ENCODE results near the gene TARBP1. TPM values are rescaled to one million over a fixed set of nuclear protein-coding genes. Genes with fewer than 3 reads are reported as not detected.
A peak's percentile ranks its signal among the peaks of the same experiment; 100 is the strongest.
"Not testable (repeated sequence)": the region's sequence is repeated elsewhere in the genome, so short reads cannot be mapped to it uniquely, and the experiment has no call there.

TARBP1 gene
- total RNA-seq, 1 experiment from 2014 or later = 23.6 TPM

DNA sequence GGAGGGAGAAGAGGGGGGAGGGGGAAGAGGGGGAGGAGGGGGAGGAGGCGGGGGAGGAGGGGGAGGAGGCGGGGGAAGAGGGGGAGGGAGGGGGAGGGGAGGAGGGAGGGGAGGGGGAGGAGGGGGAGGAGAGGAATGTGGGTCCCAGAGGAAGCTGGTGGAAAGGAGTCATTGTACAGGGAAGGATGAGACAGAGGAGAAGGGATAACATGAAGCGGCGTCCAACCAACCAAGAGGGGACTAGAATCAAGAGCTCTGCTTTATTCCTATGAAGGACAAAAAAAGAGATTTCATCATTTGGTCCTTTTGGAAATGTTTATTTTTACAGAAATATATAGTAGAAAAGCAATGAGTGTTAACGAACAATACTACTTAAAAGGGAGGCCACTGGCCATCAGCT is 81.2 kb downstream of the TARBP1 start:
- DNase-seq (ENCODE audit: low spot score) = no peak

DNA sequence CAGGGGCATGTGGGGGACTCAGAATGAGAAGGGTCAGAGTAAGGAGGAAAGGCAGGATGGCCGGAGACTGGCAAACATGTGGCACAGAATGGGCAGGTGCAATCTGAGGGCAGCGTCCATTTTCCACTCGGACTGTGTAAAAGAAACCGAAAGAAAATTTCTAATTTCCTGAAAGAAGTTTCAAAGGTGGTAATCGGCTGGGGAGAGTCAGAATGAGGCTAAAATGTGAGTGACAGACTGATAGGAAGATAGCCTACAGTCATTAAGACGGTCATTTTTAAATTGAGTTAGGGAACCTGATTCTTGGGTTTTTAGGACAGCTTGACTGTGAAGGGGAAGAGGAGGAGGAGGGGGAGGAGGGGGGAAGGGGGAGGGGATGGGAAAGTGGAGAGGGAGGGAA is 82.1 kb downstream of the TARBP1 start:
- no peak for DNase-seq (ENCODE audit: low spot score)

DNA sequence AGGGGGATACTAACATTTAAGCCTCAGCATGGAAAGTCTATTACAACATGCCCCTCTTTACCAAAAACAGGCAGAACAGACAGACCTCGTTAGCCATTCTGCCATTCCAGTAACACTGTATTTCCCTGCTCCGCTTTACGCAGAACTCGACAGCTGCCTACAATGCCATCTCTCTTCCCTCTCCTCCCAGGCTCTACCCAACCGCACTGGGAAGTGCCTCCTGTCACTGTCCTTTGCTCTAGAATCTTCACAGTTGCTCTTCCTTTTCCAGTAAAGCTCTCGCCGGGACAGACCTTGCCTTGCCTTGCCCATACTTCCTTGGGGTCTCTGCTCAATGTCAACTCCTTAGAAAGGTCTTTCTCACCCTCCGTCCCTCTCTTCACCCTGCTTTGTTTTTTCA is 82.9 kb downstream of the TARBP1 start:
- DNase-seq (ENCODE audit: low spot score) = no peak

DNA sequence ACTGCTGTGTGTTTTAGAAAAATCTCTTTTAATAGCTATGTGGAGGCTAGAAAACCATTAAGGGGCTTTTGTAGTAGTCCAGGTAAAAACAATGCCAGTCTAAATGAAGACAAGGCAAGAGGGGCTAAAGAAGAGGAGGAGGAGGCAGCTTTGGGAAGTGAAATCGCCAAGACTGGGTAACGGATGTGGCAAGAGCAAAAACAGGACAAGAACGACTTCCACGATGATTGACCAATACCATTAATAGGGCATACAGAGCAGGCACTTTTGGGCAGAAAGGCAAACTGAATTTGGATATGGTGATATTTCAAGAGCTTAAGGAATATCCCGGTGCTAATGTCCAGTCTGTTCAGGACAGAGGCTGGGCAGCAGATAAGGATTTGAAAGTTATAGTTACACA is 83.7 kb downstream of the TARBP1 start:
- DNase-seq (ENCODE audit: low spot score) = no peak

DNA sequence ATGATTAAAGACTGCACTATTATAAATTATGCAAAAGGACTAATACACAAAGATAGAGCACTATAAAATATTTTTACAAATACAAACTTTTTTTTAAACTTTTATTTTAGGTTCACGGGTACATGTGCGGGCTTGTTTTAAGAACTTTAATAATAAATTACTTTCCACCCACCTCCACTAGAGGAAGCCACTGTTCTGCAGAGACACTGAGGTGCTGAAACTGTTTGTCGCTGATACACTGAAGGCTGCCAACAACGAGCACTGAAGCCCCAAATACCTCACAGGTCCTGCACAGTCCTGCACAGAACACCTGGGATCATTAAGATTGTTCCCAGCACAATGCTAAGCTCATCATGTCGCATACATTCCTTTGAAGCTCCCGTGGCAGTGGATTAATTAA is 85.8 kb downstream of the TARBP1 start:
- DNase-seq (ENCODE audit: low spot score) = no peak

DNA sequence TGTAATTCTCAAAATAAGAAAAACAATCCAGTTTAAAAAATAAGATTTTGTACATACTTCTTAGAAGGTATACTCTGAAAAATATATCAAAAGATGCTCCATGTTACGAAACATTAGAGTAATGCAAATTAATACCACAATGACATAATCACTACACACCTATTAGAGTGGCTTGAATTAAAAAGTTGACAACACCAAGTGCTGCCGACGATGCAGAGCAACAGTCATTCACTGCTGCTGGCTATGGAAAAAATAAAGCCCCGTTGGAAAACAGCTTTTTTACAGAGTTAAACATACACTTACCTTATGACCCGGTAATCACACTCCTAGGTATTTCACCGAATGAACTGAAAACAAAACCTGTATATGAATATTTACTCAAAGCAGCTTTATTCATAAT is 90.9 kb downstream of the TARBP1 start:
- no peak for DNase-seq (ENCODE audit: low spot score)

DNA sequence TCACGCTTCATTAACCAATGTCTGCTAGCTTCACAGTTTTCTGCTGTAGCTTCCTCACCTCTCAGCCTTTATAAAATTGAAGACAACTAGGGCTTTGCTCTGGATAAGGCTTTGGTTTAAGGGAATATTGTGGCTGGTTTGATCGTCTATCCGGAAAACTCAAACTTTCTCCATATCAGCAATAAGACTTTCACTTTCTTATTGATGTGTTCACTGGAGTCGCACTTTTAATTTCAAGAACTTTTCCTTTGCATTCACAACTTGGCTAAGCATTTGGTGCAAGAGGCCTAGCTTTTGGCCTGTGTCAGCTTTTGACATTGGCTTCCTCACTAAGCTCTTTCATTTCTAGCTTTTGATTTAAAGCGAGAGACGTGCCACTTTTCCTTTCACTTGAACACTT is 92.9 kb downstream of the TARBP1 start:
- DNase-seq (ENCODE audit: low spot score) = no peak

DNA sequence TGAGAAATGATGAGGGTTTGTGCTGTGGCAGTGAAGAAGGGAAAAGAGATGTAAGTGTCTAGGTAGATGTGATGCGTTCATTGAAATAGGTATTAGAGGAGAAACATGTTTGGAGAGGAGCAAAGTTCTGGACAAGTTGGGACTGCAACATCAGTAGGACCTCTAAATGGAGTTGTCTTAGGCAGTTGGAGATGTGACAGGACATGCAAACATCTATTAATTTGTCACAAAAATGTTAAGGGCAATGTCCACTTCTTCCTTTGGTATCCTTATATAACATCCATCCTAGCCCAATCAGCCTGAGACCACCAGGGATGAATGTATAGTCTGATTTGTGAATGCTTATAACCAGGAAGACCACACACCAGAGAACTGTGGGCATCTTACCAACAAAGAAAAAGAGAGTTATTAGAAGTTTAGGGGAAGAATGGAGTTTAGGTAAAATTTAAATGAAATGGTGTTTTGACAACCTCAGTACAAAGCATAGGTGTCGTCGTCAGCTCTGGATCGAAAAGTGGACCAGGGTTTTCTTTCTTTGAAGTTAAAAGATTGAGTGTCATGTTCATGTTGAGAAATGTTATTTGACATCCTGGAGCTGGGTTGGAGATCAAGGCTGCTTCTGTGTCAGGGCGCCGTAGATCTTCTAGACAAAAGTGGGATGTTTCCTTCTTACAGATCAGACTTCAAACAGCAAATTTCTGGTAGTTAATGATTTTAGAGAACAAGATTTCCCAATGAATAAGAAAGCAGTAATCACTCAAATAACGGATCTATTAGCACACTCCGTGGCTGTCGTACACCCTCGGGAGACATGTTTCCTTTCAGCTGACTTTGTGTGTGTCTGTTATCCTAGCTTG is 97.1 kb downstream of the TARBP1 start:
- DNase-seq (ENCODE audit: low spot score) = no peak

DNA sequence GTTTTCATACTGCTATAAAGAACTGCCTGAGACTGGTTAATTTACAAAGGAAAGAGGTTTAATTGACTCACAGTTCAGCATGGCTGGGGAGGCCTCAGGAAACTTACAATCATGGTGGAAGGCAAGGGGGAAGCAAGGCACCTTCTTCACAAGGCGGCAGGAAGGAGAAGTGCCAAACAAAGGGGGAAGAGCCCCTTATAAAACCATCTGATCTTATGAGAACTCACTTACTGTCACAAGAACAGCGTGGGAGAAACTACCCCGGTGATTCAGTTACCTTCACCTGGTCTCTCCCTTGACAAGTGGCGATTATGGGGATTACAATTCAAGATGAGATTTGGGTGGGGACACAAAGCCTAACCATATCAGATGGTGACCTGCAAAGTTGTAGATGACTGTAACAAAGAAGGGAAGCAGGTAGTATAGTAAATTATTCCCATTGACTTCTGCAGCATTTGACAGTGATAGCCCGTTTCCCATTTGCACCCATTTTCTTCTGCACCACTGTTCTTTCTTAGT is 99.3 kb downstream of the TARBP1 start:
- not testable (repeated sequence) for DNase-seq (ENCODE audit: low spot score)

DNA sequence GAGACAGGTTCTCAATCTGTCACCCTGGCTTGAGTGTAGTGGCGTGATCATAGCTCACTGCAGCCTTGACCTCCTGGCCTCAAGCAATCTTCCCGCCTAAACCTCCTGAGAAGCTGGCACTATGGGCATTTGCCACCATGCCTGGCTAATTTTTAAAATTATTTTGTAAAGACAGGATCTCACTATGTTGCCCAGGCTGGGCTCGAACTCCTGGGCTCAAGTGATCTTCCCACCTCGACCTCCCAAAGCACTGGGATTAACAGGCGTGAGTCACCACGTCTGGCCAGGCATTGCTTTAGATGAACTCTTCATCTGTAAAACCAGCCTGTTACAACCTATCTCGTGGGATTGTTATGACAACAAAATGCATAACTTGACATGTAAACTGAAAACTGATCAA is 103.3 kb downstream of the TARBP1 start:
- no peak for DNase-seq (ENCODE audit: low spot score)

DNA sequence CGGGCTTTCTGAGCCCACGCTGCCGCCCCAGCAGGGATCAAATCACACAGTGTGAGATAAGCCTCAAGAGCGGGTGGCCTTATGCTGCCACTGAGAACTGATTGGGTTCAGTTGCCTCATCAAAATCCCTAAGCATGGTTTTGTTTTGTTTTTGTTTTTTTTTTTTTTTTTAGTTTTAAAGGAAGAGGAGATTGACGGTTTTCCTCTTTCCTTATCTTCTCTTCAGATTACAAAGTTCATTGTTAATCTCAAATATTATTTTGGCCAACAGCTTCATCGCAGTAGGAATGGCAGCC is 105.1 kb downstream of the TARBP1 start:
- DNase-seq (ENCODE audit: low spot score) = no peak

DNA sequence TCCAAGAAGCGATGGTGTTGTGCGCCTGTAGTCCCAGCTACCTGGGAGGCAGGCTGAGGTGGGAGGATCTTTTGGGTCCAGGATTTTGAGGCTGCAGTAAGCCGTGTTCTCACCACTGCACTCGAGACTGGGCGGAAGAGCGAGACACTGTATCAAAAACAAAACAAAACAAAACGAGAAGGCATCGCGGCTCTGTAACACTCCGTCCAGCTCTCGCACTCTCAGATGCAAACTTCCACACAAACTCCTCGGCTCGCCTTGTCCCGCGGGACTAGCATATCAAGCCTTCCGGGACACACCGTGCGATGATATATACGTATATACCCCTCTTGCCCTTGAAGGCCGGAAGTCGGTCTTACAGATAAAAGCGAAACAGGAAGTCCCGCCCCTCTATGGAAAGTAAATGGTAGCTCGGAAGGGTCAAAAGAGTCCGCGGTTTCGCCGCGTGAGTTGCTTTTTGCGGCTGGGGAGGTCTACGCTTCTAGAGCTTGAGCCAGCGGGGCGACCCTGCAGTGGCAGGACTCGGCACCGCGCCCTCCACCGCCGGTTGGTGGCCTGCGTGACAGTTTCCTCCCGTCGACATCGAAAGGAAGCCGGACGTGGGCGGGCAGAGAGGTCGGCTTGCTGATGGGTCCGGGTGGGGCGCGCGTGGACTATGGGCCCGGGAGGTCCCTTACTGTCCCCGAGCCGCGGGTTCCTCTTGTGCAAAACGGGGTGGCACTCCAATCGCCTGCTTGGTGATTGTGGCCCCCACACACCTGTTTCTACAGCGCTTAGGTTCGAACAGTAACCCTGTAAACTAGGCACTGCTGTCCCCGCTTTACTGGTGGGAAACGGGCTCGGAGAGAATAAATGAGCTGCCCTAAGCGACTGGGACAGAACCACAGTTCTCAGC is 105.7 kb downstream of the TARBP1 start, which contains the start of gene COA6:
Gene COA6, plus strand, starts transcription at position 393 of the 895 bp plus-strand sequence. Its CDS starts 11 bp downstream, at position 404.
- DNase-seq (ENCODE audit: low spot score) = peak; percentile 95

DNA sequence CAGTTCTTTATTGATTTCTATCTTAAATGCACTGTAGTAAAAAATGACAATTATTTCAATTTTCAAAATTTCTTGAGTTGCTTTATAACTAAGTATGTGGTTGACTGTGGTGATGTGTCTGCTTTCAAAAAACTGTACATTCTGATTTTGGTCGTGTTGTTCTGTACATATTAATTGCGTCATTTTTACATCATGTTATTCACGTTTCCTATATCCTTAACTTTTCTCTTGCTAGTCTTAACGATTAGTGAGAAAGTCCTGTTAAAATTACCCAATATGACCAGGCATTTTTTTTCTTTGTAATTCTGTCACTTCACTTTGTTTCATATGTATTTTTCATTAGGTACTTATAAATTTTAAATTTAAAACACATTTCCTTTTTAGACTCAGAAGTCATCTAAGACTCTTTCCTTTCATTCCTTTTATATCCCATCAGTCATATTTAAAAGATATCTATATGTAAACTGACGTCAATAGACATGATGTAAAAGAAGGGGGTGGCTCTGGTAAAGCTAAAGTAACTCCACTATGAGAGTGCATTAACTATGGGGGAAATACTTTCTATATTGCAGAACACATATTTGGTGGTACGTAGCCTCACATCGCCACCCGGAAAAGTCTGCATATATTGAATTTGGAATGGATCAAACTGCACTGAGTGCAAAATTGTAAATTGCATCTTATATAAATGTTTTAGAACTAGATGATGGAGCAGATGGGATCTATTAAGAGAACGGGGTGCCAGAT is 106.8 kb downstream of the TARBP1 start:
- DNase-seq (ENCODE audit: low spot score) = no peak

DNA sequence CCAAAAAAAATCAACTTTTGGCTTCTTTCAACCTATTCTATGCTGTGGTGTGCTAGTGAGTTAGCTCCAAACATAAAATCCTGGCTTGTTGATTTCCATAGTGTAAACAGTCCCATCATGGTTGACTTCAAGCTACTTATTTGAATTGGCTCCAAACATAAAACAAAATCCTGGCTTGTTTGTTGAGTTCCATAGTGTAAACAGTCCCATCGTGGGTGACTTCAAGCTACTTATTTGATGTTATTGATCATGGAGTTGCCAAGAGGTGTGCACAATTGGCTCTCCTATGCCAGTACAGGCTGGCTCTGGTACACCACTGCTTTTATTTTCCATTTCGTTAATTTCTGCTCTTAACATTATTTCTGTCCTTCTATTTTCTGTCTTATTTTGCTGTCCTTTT is 107.6 kb downstream of the TARBP1 start:
- DNase-seq (ENCODE audit: low spot score) = no peak

DNA sequence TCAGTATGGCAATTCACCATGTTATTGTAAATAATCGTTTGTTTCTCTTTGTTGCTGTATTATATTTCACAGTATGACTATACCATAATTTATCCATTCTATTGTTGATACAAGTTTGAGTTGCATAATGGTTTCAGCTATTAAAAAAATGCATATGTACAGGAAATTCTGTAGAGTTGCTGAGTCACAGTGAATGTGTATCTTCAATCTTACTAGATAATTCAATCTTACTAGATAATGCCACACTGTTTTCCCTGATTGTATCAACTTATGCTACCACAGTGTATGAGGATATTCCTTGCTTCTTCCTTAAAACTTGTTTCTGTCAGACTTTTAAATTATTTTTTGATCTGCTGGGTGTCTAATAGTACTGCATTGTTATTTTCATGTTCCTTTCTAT is 109.2 kb downstream of the TARBP1 start:
- no peak for DNase-seq (ENCODE audit: low spot score)

DNA sequence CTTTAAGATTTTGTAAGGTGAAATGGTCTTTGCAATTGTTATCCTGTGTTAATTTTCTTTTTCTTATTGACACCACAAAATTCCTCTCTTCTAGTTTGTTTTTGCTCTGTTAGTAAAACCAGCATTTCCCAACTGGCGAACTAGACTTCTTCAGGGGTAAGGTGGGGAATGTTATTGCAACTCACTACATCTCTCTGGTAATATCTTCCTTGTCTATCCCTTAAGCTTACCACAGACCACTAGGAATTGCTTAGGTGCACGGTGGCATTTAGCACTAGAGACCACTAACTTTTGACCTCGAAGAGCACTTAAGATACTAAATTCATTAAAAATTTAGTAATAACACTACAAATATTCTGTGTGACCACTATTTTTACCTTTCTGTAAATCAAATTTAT is 109.9 kb downstream of the TARBP1 start:
- DNase-seq (ENCODE audit: low spot score) = no peak

DNA sequence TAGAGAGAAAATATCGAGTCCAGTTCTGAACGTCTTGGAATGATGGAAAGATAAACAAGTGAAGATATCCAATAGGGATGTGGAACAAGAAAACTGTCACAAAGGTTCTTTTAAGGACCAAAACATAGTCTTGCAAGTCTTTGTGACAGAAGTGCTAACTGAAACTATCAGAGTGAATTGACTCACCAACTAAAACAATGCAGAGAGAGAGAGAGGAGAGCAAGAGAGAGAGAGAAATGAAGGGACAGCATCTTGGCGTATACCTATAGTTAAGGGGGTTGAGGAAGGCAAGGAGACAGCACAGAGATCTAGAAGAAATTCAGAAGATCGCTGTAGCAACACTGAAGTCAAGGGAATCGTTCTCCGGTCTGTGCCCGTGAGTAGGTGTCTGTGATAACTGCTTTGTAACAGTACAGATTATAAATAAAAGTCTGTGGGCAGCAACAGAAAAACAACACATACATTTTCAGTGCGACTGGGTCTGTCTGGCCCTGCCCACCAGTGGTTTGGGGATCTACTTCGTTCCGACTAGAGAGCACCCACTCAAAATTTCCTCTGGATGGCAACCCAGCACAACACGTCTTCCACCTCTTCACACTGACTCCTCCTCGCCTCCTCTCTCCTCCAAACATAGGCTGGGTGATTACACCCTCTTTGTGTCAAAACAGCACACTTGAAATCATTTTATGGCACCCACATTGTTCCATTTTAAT is 110.5 kb downstream of the TARBP1 start:
- no peak for DNase-seq (ENCODE audit: low spot score)

DNA sequence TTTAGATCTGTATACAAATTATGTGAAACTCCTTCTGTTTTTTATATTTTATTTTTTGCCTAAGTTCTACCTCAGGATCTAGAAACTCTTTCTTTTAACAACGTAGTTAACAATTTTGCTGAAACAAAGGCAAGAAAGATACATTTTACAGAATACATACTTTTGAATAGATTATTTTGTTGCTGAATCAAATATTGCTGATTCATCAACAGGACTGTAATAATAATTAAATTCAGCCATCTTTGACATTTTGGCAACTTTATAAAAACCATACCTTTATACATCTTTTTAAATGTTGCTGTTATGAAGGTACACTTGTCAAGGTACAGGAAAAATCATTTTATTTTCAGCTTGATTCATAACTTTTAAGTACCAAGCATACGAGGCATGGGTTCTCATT is 116.4 kb downstream of the TARBP1 start:
- no peak for DNase-seq (ENCODE audit: low spot score)

DNA sequence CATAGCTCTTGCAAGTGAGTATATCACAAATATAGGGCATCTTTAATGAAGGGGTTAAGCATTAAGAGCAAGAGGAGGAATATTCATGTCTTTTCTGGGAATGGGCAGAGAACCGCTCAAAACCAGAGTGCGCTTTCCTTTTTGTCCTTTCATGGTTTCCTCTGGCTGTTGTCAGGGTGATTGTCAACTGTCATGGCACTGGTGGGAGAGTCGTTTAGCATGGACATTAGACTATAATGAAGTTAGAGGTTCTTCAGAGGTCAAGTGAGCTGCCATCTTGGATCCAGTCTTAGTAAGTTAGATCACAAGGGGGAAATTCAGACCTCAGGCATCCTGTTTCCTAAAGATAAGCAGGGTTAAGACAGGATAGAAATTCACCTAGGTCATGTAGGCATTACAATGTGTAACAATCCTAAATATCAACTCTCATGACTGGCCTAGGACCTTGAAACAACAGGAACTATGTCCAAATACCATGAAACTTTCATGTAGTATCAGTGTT is 117.8 kb downstream of the TARBP1 start:
- no peak for DNase-seq (ENCODE audit: low spot score)

DNA sequence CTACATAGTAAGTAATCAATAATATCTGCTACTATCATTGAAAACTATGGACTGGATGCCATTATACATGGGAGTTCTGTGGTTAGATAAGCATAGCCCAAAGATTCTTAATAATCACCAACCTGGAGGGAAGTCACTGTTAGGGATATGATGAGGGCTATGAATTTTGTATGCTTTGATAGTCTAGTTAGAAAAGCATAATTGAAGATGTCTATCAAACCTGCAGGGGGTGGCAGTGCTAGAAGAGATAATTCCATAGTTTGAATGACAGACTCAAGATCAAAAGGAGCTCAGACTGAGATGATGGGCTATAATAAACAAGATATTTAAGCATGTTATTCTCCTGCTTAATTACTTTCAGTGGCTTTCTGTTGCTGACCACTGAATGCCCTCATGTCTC is 121.1 kb downstream of the TARBP1 start:
- no peak for DNase-seq (ENCODE audit: low spot score)

All from HT-29 (cell line).